ENCODE results near the gene TESK1. TPM values are rescaled to one million over a fixed set of nuclear protein-coding genes. Genes with fewer than 3 reads are reported as not detected.

Gene TESK1
- total RNA-seq, 1 experiment from 2014 or later, result 27.9 TPM

- ChIA-PET CTCF (interaction anchor here (0.6 to 1.5 kb wide), 5 partner anchors 13 to 92 kb away, joined by 3 to 5 read pairs (median 3); partner anchors contain the start of genes CCDC107 and RMRP), POLR2A (no interaction called here)
- Mint-ChIP-seq H3K27me3 (ENCODE audit: insufficient read depth, unreplicated experiment) (no peaks in the 10 kb centered on the region), H3K4me1 (ENCODE audit: low read depth, unreplicated experiment) (peaks cover 9% of the 10 kb centered on the region), H3K27ac (ENCODE audit: unreplicated experiment) (no peak overlapping the region), H3K4me3 (ENCODE audit: unreplicated experiment) (no peak overlapping the region), H3K36me3 (ENCODE audit: insufficient read depth, unreplicated experiment) (peaks cover 18% of the 10 kb centered on the region), H3K9me3 (ENCODE audit: unreplicated experiment) (no peaks in the 10 kb centered on the region)
- H3K4me1 ChIP-seq, result no peaks in the 10 kb centered on the region
- no TSS peak for BruUV-seq (replicated peaks)
- no peak overlapping the region for H3K4me3 ChIP-seq (ENCODE audit: low read depth, low read length)
- intact Hi-C loops (cut with micrococcal nuclease; ENCODE audit: unreplicated experiment), result no loop called here
- TF ChIP-seq CTCF (IDR thresholded peaks at IDR 0.05; ENCODE audit: insufficient read depth in 1 of 2, low read depth in 1 of 2, low read length in 1 of 2, severe bottlenecking in 1 of 2, unreplicated experiment in 1 of 2), result no peak
- no peaks in the 10 kb centered on the region for H3K9me3 ChIP-seq
- H3K36me3 ChIP-seq (ENCODE audit: control insufficient read depth, insufficient read depth, low read length), result no peaks in the 10 kb centered on the region
- H3K27me3 ChIP-seq (replicated peaks; ENCODE audit: control insufficient read depth, insufficient read depth, low read length), result no peaks in the 10 kb centered on the region
- no peak for DNase-seq
Measured at GRCh38 chr9:35566417-35566816, 38.6 kb upstream of the TESK1 start.

GRCh38 chr9:35568196-35568595, 36.9 kb upstream of the TESK1 start:
- H3K36me3 Mint-ChIP-seq (ENCODE audit: insufficient read depth, unreplicated experiment), result peaks cover 5% of the 10 kb centered on the region
- TF ChIP-seq CTCF (IDR thresholded peaks at IDR 0.05; ENCODE audit: insufficient read depth in 1 of 2, low read depth in 1 of 2, low read length in 1 of 2, severe bottlenecking in 1 of 2, unreplicated experiment in 1 of 2), result no peak
- no TSS peak for BruUV-seq (replicated peaks)
- Histone ChIP-seq H3K36me3 (ENCODE audit: control insufficient read depth, insufficient read depth, low read length) (no peaks in the 10 kb centered on the region), H3K4me1 (no peaks in the 10 kb centered on the region), H3K4me3 (ENCODE audit: low read depth, low read length) (no peak overlapping the region), H3K9me3 (no peaks in the 10 kb centered on the region), H3K27me3 (replicated peaks; ENCODE audit: control insufficient read depth, insufficient read depth, low read length) (no peaks in the 10 kb centered on the region)
- DNase-seq, result no peak
- no peak overlapping the region for H3K27ac Mint-ChIP-seq (ENCODE audit: unreplicated experiment)
- ChIA-PET CTCF (no interaction called here), POLR2A (no interaction called here)
- no peak overlapping the region for H3K4me3 Mint-ChIP-seq (ENCODE audit: unreplicated experiment)
- intact Hi-C loops (cut with micrococcal nuclease; ENCODE audit: unreplicated experiment), result no loop called here
- no peaks in the 10 kb centered on the region for H3K27me3 Mint-ChIP-seq (ENCODE audit: insufficient read depth, unreplicated experiment)
- H3K4me1 Mint-ChIP-seq (ENCODE audit: low read depth, unreplicated experiment), result peaks cover 9% of the 10 kb centered on the region
- no peaks in the 10 kb centered on the region for H3K9me3 Mint-ChIP-seq (ENCODE audit: unreplicated experiment)

DNA sequence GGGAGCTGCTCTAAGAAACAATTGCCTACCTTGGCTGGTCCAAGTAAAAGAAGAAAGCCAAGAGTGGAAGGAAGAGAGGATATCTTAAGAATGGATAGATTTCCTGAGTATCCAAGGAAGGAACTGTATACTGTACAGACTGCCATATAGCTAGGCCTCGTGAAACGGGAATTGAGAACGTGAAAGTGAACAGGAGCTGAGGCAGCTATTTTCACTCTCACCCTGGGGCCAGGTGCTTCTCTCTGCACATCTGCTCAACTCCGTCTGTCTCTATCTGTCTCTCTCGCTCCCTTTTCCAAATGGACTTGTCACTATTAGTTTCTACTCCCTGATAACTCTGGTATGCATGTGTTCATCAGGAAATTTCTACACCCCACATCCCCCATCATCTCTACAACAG, 35.9 kb upstream of the TESK1 start:
- POLR2A ChIA-PET, result no interaction called here
- BruUV-seq (replicated peaks), result no TSS peak
- Histone ChIP-seq H3K4me1 (no peaks in the 10 kb centered on the region), H3K36me3 (ENCODE audit: control insufficient read depth, insufficient read depth, low read length) (no peaks in the 10 kb centered on the region), H3K4me3 (ENCODE audit: low read depth, low read length) (no peak overlapping the region), H3K27me3 (replicated peaks; ENCODE audit: control insufficient read depth, insufficient read depth, low read length) (no peaks in the 10 kb centered on the region), H3K9me3 (no peaks in the 10 kb centered on the region)
- H3K27me3 Mint-ChIP-seq (ENCODE audit: insufficient read depth, unreplicated experiment), result no peaks in the 10 kb centered on the region
- no peaks in the 10 kb centered on the region for H3K36me3 Mint-ChIP-seq (ENCODE audit: insufficient read depth, unreplicated experiment)
- no peak for DNase-seq
- no peaks in the 10 kb centered on the region for H3K9me3 Mint-ChIP-seq (ENCODE audit: unreplicated experiment)
- peaks cover 9% of the 10 kb centered on the region for H3K4me1 Mint-ChIP-seq (ENCODE audit: low read depth, unreplicated experiment)
- H3K27ac Mint-ChIP-seq (ENCODE audit: unreplicated experiment), result peak overlapping the region; percentile 43
- no peak overlapping the region for H3K4me3 Mint-ChIP-seq (ENCODE audit: unreplicated experiment)
- intact Hi-C loops (cut with micrococcal nuclease; ENCODE audit: unreplicated experiment), result no loop called here
- CTCF ChIA-PET, result no interaction called here
- TF ChIP-seq CTCF (IDR thresholded peaks at IDR 0.05; ENCODE audit: insufficient read depth in 1 of 2, low read depth in 1 of 2, low read length in 1 of 2, severe bottlenecking in 1 of 2, unreplicated experiment in 1 of 2), result no peak

Data from Caco-2 (cell line).